ENCODE data around the gene GYG2.
"Not testable (repeated sequence)": the region's sequence is repeated elsewhere in the genome, so short reads cannot be mapped to it uniquely, and the experiment has no call there.

GYG2 gene

GRCh38 chrX:2828344-2828958 lies at the start of gene GYG2:
TSS of gene GYG2 (plus strand) at chrX:2828930. CDS start at chrX:2830189, 1,259 bp downstream.
- no peak for DNase-seq (ENCODE audit: low read depth in 1 of 2, low spot score in 1 of 2)

DNA sequence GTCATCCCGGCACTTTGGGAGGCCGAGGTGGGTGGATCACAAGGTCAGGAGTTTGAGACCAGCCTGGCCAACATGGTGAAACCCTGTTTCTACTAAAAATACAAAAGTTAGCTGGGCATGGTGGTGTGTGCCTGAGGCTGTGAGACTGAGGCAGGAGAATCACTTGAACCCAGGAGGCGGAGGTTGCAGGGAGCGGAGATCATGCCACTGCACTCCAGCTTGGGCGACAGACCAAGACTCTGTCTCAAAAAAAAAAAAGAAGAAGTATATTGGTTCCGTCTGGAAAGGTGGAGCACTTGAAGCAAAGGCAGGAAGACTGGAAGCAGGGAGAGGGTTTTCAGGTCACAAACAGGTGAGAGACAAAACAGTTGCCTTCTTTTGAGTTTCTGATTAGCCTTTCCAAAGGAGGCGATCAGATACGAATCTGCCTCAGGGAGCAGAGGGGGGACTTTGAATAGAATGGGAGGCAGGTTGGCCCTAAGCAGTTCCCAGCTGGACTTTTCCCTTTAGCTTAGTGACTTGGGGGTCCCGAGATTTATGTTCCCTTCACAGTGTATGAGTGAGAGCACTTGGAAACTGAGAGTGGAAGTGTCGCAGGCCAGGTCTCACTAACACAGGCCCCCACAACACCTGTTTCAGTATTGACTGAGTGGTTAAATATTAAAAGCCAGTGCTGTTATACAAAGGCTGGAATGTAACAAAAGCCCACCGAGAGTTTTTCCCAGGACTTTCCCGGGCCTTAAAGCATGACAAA lies 48.1 kb upstream of the GYG2 start:
- not testable (repeated sequence) for DNase-seq (ENCODE audit: low read depth in 1 of 2, low spot score in 1 of 2)

GRCh38 chrX:2781226-2781571 lies 47.5 kb upstream of the GYG2 start:
- no peak for DNase-seq (ENCODE audit: low read depth in 1 of 2, low spot score in 1 of 2)

GRCh38 chrX:2781698-2782097 lies 47.0 kb upstream of the GYG2 start:
- DNase-seq (ENCODE audit: low read depth in 1 of 2, low spot score in 1 of 2): no peak

DNA sequence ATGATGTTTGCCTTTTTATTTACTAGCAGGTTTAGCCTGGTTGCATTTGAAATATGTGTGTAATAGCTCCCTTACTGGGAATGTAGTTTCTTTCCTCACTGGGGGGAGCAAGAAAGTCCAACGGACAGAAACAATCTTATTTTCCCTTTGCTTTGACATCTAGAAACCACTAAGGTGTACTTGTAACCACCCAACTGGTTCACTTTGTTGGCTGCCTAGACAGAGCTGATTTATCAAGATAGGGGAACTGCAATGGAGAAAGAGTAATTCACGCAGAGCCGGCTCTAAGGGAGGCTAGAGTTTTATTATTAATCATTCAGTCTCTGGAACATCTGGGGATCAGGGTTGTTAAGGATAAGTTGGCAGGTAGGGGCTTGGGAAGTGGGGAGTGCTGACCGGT lies 46.6 kb upstream of the GYG2 start:
- DNase-seq (ENCODE audit: low read depth in 1 of 2, low spot score in 1 of 2): no peak

DNA sequence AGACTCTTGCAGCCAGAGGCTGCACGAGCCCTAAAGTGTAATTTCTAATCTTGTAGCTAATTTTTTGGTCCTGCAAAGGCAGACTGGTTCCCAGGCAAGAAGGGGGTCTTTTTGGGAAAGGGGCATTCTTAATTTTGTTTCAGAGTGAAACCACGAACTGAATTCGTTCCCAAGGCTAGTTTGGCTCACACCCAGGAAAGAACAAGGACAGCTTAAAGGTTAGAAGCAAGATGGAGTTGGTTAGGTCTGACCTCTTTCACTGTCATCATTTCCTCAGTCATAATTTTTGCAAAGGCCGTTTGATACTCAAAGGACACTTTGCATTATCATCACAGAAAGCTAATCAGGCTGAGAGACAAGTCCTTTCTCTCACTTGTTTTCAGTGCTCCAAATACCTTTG lies 46.0 kb upstream of the GYG2 start:
- no peak for DNase-seq (ENCODE audit: low read depth in 1 of 2, low spot score in 1 of 2)

- no peak for DNase-seq (ENCODE audit: low read depth in 1 of 2, low spot score in 1 of 2)
Observed at GRCh38 chrX:2784026-2784425, 44.7 kb upstream of the GYG2 start.

DNA sequence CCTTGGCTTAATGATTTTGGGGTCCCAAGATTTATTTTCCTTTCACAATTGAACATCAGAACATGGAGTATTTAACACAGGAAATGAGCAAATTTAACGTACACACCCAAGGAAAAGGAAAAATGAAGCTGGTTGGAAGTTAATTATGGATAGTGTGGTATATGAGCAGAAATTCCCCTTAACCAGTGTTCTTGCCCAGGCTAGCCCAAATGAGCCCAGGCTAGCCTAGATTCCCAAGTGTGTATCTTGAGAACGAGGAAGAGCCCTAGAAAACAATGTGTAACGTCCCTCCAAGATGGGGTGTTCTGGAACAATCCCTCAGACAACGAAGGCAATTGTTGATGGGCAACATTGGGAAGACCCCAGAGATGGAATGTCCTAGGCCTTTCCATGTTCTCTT lies 43.2 kb upstream of the GYG2 start:
- DNase-seq (ENCODE audit: low read depth in 1 of 2, low spot score in 1 of 2): no peak

- DNase-seq (ENCODE audit: low read depth in 1 of 2, low spot score in 1 of 2): no peak
Observed at GRCh38 chrX:2788980-2789379, 39.8 kb upstream of the GYG2 start.

GRCh38 chrX:2789569-2789968 lies 39.2 kb upstream of the GYG2 start:
- DNase-seq (ENCODE audit: low read depth in 1 of 2, low spot score in 1 of 2): no peak

DNA sequence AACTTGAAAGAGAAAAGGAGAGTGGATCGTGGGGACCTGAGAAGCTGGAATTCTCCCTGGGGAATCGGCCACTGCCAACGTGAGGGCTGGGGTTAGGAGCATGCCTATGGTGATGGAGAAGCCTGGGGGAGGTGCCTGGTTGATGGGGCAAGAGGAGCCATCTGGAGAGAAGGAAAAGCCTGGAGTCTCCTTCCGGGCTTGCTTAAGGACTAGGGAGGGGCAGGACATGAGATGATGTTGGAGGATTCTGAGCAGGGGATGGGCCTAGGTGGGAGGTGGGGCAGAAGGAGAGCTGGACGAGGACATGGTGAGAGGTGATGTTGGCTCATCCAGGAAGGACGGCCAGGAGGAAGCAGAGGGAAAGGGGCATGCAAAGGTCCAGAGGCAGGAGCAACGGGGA lies 35.0 kb upstream of the GYG2 start:
- no peak for DNase-seq (ENCODE audit: low read depth in 1 of 2, low spot score in 1 of 2)

GRCh38 chrX:2794336-2794735 lies 34.4 kb upstream of the GYG2 start:
- DNase-seq (ENCODE audit: low read depth in 1 of 2, low spot score in 1 of 2): no peak

- not testable (repeated sequence) for DNase-seq (ENCODE audit: low read depth in 1 of 2, low spot score in 1 of 2)
Observed at GRCh38 chrX:2796808-2797207, 31.9 kb upstream of the GYG2 start.

DNA sequence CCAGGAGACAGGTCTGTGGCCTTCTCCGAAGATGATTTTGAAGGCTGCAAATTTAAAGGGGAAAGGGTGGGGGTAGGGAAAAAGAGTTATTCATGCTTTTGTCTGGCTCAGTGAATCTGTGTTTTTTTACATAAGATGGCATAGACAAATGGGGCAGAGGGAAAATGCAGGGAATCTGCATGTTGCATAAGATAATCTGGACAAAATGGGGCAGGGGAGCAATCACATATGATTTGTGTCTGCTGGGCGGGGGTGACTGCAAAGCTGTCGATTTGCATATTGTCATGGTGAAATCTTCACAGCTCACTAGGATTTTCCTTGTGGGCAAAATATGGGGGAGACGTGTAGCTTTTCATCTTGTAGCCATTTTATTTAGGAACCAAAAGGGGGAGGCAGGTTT lies 29.4 kb upstream of the GYG2 start:
- no peak for DNase-seq (ENCODE audit: low read depth in 1 of 2, low spot score in 1 of 2)

- DNase-seq (ENCODE audit: low read depth in 1 of 2, low spot score in 1 of 2): not testable (repeated sequence)
Observed at GRCh38 chrX:2799980-2800379, 28.8 kb upstream of the GYG2 start.

GRCh38 chrX:2801223-2801622 lies 27.5 kb upstream of the GYG2 start:
- no peak for DNase-seq (ENCODE audit: low read depth in 1 of 2, low spot score in 1 of 2)

GRCh38 chrX:2802376-2803090 lies 26.2 kb upstream of the GYG2 start:
- not testable (repeated sequence) for DNase-seq (ENCODE audit: low read depth in 1 of 2, low spot score in 1 of 2)

- DNase-seq (ENCODE audit: low read depth in 1 of 2, low spot score in 1 of 2): not testable (repeated sequence)
Observed at GRCh38 chrX:2803486-2803885, 25.2 kb upstream of the GYG2 start.

DNA sequence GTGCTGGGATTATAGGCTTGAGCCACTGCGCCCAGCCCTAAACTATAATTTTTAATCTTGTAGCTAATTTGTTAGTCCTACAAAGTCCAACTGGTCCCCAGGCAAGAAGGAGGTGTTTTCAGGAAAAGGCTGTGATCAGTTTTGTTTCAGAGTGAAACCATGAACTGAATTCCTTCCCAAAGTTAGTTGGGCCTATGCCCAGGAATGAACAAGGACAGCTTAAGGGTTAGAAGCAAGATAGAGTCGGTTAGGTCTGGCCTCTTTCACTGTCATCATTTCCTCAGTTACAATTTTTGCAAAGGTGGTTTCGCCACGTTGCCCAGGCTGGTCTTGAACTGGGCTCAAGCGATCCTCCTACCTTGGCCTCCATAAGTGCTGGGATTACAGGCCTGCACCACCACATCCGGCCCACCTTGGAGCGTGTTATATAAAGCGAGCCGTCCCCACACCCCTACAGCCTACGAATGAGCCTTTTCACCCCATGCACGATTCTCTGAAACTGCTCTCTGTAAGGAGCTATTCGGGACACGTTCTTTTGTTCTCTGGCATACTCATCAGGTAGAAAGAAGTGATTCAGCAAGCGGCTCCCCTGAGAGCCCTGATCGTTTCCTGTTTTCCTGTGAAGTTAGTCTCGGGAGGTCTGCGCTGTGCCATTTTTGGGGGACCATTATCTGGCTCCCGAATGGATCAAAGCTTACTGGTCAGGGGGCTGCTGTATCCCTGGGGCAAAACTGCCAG lies 24.5 kb upstream of the GYG2 start:
- not testable (repeated sequence) for DNase-seq (ENCODE audit: low read depth in 1 of 2, low spot score in 1 of 2)

DNA sequence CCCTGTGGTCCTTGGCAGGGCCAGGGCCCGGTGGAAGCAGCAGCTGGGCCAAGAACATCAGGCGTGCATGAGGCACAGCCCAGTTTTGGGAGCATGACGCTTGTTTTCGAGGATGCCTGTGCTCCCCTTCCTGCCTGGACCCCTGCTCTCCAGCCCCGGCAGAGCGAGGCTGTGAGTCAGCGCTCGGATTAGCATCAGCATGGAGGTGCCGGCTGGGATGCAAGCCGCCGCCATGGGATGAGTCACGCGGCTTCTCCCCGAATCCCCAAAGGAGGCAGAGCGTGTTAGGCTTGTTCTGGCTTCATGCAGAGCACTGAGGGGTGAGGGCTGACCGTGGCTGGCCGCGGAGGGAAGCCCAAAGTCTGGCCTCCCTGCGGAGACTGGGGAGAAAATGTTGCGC lies 23.9 kb upstream of the GYG2 start:
- DNase-seq (ENCODE audit: low read depth in 1 of 2, low spot score in 1 of 2): not testable (repeated sequence)

GRCh38 chrX:2811271-2811670 lies 17.5 kb upstream of the GYG2 start:
- no peak for DNase-seq (ENCODE audit: low read depth in 1 of 2, low spot score in 1 of 2)
